GM11168 (cell line): ENCODE data around the gene MYH10.
"Not testable (repeated sequence)": the region's sequence is repeated elsewhere in the genome, so short reads cannot be mapped to it uniquely, and the experiment has no call there.

Experiments
- in situ Hi-C: fragments of 300-500 bp; cut with MboI; formaldehyde crosslinking; loops from one replicate; pipeline ENCODE4 v1.12.0; 2022; ENCODE audit warnings: low sequenced_read_pairs; ENCODE audit not compliant: unreplicated experiment

Gene MYH10

GRCh38 chr17:8558144-8558543 lies 72.4 kb downstream of the MYH10 start:
- in situ Hi-C loops = no loop called here

GRCh38 chr17:8557176-8557806 lies 73.2 kb downstream of the MYH10 start:
- in situ Hi-C loops = no loop called here

- in situ Hi-C loops = no loop called here
These were observed 74.5 kb downstream of the MYH10 start for GRCh38 chr17:8556074-8556473.

GRCh38 chr17:8555062-8555461 lies 75.5 kb downstream of the MYH10 start:
- in situ Hi-C loops = no loop called here

GRCh38 chr17:8552577-8553320 lies 77.8 kb downstream of the MYH10 start:
- in situ Hi-C loops = no loop called here

GRCh38 chr17:8542599-8543502 lies 87.7 kb downstream of the MYH10 start:
- in situ Hi-C loops = no loop called here

GRCh38 chr17:8539976-8540375 lies 90.5 kb downstream of the MYH10 start:
- in situ Hi-C loops = not testable (repeated sequence)

GRCh38 chr17:8537734-8538133 lies 92.8 kb downstream of the MYH10 start:
- in situ Hi-C loops = no loop called here

GRCh38 chr17:8534498-8535188 lies 95.9 kb downstream of the MYH10 start:
- in situ Hi-C loops = no loop called here

- in situ Hi-C loops = no loop called here
These were observed 98.5 kb downstream of the MYH10 start for GRCh38 chr17:8532021-8532420.

GRCh38 chr17:8522577-8522976 lies 107.9 kb downstream of the MYH10 start:
- in situ Hi-C loops = no loop called here

- in situ Hi-C loops = no loop called here
These were observed 109.5 kb downstream of the MYH10 start for GRCh38 chr17:8520981-8521380.

- in situ Hi-C loops = no loop called here
These were observed 111.7 kb downstream of the MYH10 start for GRCh38 chr17:8518850-8519249.

GRCh38 chr17:8518326-8518725 lies 112.2 kb downstream of the MYH10 start:
- in situ Hi-C loops = no loop called here

- in situ Hi-C loops = no loop called here
These were observed 115.7 kb downstream of the MYH10 start for GRCh38 chr17:8514801-8515200.

GRCh38 chr17:8506145-8506544 lies 124.4 kb downstream of the MYH10 start:
- in situ Hi-C loops = no loop called here

- in situ Hi-C loops = no loop called here
These were observed 125.9 kb downstream of the MYH10 start for GRCh38 chr17:8504460-8505207.

- in situ Hi-C loops = no loop called here
These were observed 126.7 kb downstream of the MYH10 start for GRCh38 chr17:8503807-8504206.

GRCh38 chr17:8503368-8503767 lies 127.2 kb downstream of the MYH10 start:
- in situ Hi-C loops = no loop called here

- in situ Hi-C loops = no loop called here
These were observed 128.4 kb downstream of the MYH10 start for GRCh38 chr17:8502126-8502525.
